OCI-LY7 (cell line): ENCODE measurements around the gene GGACT.

ENCODE experiments used
- EZH2phosphoT487 ChIP-seq: fragments of 200-600 bp; sonication (generic); IDR thresholded peaks from 2 replicates; pipeline ENCODE4 v1.6.1; 2018; ENCODE audit warnings: low read depth, borderline replicate concordance, mild to moderate bottlenecking, mixed run types, antibody characterized with exemption, low read length, moderate library complexity, mixed read lengths
- TF ChIP-seq, protein P1 (sequence below): fragments of 200-600 bp; sonication (generic); conservative IDR thresholded peaks from 2 replicates; pipeline ENCODE4 v1.5.1; 2014; ENCODE audit warnings: mild to moderate bottlenecking, antibody characterized with exemption, low read length, moderate library complexity, mixed read lengths

DNA sequence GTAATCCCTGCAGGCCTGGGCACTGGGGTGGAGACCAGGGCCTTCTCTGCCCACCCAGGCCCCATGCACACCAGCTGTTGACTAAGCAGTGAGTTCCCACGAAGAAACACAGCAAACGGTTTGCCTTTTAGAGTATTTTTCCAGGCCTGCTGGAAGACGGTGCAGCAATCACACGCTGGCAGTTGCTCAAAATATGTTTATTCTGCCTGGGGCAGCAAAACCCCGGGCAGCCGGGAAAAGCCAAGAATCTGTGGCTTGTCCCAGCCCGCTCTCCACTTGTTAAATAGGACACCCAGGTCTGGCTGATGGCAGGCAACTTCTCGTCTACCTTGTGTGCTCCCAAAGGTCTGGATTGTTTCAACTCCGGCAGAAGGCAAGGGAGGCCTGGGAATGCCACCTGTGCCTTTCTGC is 40.8 kb downstream of the GGACT start:
- TF ChIP-seq, protein P1, sequence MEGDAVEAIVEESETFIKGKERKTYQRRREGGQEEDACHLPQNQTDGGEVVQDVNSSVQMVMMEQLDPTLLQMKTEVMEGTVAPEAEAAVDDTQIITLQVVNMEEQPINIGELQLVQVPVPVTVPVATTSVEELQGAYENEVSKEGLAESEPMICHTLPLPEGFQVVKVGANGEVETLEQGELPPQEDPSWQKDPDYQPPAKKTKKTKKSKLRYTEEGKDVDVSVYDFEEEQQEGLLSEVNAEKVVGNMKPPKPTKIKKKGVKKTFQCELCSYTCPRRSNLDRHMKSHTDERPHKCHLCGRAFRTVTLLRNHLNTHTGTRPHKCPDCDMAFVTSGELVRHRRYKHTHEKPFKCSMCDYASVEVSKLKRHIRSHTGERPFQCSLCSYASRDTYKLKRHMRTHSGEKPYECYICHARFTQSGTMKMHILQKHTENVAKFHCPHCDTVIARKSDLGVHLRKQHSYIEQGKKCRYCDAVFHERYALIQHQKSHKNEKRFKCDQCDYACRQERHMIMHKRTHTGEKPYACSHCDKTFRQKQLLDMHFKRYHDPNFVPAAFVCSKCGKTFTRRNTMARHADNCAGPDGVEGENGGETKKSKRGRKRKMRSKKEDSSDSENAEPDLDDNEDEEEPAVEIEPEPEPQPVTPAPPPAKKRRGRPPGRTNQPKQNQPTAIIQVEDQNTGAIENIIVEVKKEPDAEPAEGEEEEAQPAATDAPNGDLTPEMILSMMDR: no peak
- TF ChIP-seq EZH2phosphoT487: no peak
